Dermis microvascular lymphatic vessel endothelial cell (primary cell): ENCODE data around the gene NFAT5. TPM values are rescaled to one million over a fixed set of nuclear protein-coding genes. Genes with fewer than 3 reads are reported as not detected.
A peak's percentile ranks its signal among the peaks of the same experiment; 100 is the strongest.
"Not testable (repeated sequence)": the region's sequence is repeated elsewhere in the genome, so short reads cannot be mapped to it uniquely, and the experiment has no call there.

Experiments
- DNase-seq, 2 donors: peaks; one replicate each; pipeline versions ENCODE4 v3.0.0 to v3.0.0-alpha.2; 2010; ENCODE audit warnings: low read depth in 2 of 2
- total RNA-seq: library from RNA; depleted of rRNA; stranded (reverse); fragments of >200 nt; gene quantifications from 2 replicates; pipeline ENCODE4 v1.2.1, GENCODE V29; 2014

NFAT5 gene
- 22.1 and 42.5 TPM in 2 replicates for total RNA-seq

GRCh38 chr16:69565671-69566239 lies at the start of gene NFAT5:
Gene NFAT5 (plus strand): TSS chr16:69565966. CDS start chr16:69566302, 336 bp downstream.
- peak; percentile 64 to 93 for DNase-seq

GRCh38 chr16:69517914-69518313 lies 47.9 kb upstream of the NFAT5 start:
- not testable (repeated sequence) for DNase-seq

- no peak for DNase-seq
Measured at GRCh38 chr16:69520413-69520799, 45.4 kb upstream of the NFAT5 start.

- no peak for DNase-seq
Measured at GRCh38 chr16:69520800-69521602, 44.8 kb upstream of the NFAT5 start.

GRCh38 chr16:69522041-69522578 lies 43.7 kb upstream of the NFAT5 start:
- DNase-seq = no peak

GRCh38 chr16:69522732-69523404 lies 42.9 kb upstream of the NFAT5 start:
- no peak for DNase-seq

- no peak for DNase-seq
Measured at GRCh38 chr16:69523566-69524305, 42.0 kb upstream of the NFAT5 start.

GRCh38 chr16:69526831-69527655 lies 38.7 kb upstream of the NFAT5 start:
- DNase-seq = no peak

GRCh38 chr16:69531988-69532387 lies 33.8 kb upstream of the NFAT5 start:
- no peak for DNase-seq

- no peak for DNase-seq
Measured at GRCh38 chr16:69532641-69533455, 32.9 kb upstream of the NFAT5 start.

- no peak for DNase-seq
Measured at GRCh38 chr16:69534720-69535119, 31.0 kb upstream of the NFAT5 start.

- DNase-seq = peak; percentile 85 to 96
Measured at GRCh38 chr16:69535123-69536050, 30.4 kb upstream of the NFAT5 start.

GRCh38 chr16:69537706-69538080 lies 28.1 kb upstream of the NFAT5 start:
- DNase-seq = no peak

- DNase-seq = no peak
Measured at GRCh38 chr16:69538808-69539207, 27.0 kb upstream of the NFAT5 start.

GRCh38 chr16:69542974-69543373 lies 22.8 kb upstream of the NFAT5 start:
- no peak for DNase-seq

GRCh38 chr16:69544088-69544487 lies 21.7 kb upstream of the NFAT5 start:
- DNase-seq = no peak

- DNase-seq = not testable (repeated sequence)
Measured at GRCh38 chr16:69546663-69547062, 19.1 kb upstream of the NFAT5 start.

GRCh38 chr16:69553332-69553731 lies 12.4 kb upstream of the NFAT5 start:
- no peak for DNase-seq

- no peak for DNase-seq
Measured at GRCh38 chr16:69554495-69554894, 11.3 kb upstream of the NFAT5 start.
